Activated naive CD8-positive, alpha-beta T cell treated with anti-CD3 and anti-CD28 coated beads, Interleukin-2, amount 10 ng/mL, durations not matched to agents 7 days and 5 days (primary cell): ENCODE measurements around the gene C5AR2. TPM values are rescaled to one million over a fixed set of nuclear protein-coding genes. Genes with fewer than 3 reads are reported as not detected.
"Not testable (repeated sequence)": the region's sequence is repeated elsewhere in the genome, so short reads cannot be mapped to it uniquely, and the experiment has no call there.

Experiments used
- ATAC-seq: fragments of 150-1000 bp; cut with Tn5 transposase; one replicate; pipeline ENCODE4 v1.10.0; 2021; ENCODE audit warnings: low read depth, moderate library complexity
- POLR2A ChIA-PET: fragments of 350-600 bp; sonication (Branson Sonifier 250); formaldehyde crosslinking; loops from one replicate; lab custom pipeline; 2021; ENCODE audit warnings: antibody characterized with exemption; lab: Charles Lee
- DNase-seq: peaks from one replicate; pipeline ENCODE4 v3.0.0; 2021
- H3K27ac Mint-ChIP-seq: one replicate; pipeline ENCODE4 v1.8.0; 2022; ENCODE audit warnings: mild to moderate bottlenecking, mixed read lengths
- H3K27me3 Mint-ChIP-seq: one replicate; pipeline ENCODE4 v1.8.0; 2022; ENCODE audit warnings: mild to moderate bottlenecking, moderate library complexity, mixed read lengths
- H3K36me3 Mint-ChIP-seq: one replicate; pipeline ENCODE4 v1.8.0; 2021; ENCODE audit warnings: mild to moderate bottlenecking, mixed read lengths
- H3K4me1 Mint-ChIP-seq: one replicate; pipeline ENCODE4 v1.8.0; 2021; ENCODE audit warnings: mixed read lengths
- H3K4me3 Mint-ChIP-seq: one replicate; pipeline ENCODE4 v1.8.0; 2022; ENCODE audit warnings: mild to moderate bottlenecking, moderate library complexity, mixed read lengths
- H3K9me3 Mint-ChIP-seq: one replicate; pipeline ENCODE4 v1.8.0; 2021; ENCODE audit warnings: mixed read lengths
- total RNA-seq, 2 experiments: library from RNA; stranded (reverse); gene quantifications; one replicate each; pipeline ENCODE4 v1.2.3, GENCODE V29; 2021

The C5AR2 gene
- total RNA-seq, 2 experiments from 2014 or later, result 0.72 to 0.85 TPM

DNA sequence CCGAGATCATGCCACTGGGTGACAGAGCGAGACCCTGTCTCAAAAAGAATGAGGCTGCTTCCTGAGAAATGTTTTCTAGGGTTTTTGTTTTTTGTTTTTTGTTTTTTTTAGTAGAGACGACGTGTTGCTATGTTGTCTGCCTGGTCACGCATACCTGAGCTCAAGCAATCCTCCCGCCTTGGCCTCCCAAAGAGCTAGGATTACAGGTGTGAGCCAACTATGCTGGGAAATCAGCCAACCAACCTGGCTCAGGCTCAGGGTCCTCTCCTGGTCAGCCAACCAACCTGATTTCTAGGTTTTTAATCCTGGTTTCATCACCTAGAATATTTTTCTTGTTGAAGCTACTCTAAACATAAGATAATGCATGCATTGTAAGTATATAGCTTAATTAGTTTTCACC is 24.9 kb downstream of the C5AR2 start:
- Mint-ChIP-seq H3K27ac (no peak overlapping the region), H3K4me3 (no peak overlapping the region), H3K27me3 (no peaks in the 10 kb centered on the region), H3K36me3 (peaks cover 27% of the 10 kb centered on the region), H3K9me3 (no peaks in the 10 kb centered on the region), H3K4me1 (no peaks in the 10 kb centered on the region)
- no peak for ATAC-seq
- POLR2A ChIA-PET, result no interaction called here
- DNase-seq, result no peak

DNA sequence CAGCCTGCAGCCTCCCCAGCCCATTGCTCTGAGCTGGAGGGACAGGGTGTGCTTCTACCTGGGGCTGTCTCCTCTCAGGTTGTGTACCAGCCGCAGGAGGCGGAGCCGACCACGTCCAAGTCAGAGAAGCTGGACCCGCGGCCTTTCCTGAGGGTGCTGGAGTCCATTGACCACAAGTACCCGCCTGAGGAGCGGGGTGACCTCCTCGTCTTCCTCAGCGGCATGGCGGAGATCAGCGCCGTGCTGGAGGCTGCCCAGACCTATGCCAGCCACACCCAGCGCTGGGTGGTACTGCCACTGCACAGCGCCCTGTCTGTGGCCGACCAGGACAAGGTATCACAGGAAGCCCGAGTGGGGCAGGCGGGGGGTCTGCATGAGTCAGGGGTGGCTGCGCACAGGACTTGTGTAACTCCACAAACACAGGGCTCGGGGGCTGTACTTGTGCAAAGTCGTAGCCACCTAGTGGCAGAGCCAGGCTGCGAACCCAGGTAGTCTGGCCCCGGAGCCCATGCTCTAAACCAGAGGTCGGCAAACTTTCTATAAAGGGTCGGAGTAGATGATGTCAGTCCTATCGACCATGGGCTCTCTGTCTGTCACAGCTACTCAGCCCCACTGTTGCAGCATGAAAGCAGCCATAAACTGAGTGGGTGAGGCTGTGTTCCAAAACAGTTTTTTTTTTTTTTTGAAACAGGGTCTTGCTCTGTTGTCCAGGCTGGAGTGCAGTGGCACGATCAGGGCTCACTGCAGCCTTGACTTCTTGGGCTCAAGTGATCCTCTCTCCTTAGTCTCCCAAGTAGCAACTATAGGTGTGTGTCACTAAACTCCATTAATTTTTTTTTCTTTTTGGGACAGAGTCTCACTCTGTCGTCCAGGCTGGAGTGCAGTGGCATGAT is 26.1 kb downstream of the C5AR2 start:
- POLR2A ChIA-PET, result no interaction called here
- DNase-seq, result no peak
- Mint-ChIP-seq H3K27ac (no peak overlapping the region), H3K36me3 (peaks cover 24% of the 10 kb centered on the region), H3K4me1 (no peaks in the 10 kb centered on the region), H3K9me3 (no peaks in the 10 kb centered on the region), H3K27me3 (no peaks in the 10 kb centered on the region), H3K4me3 (no peak overlapping the region)
- no peak for ATAC-seq

DNA sequence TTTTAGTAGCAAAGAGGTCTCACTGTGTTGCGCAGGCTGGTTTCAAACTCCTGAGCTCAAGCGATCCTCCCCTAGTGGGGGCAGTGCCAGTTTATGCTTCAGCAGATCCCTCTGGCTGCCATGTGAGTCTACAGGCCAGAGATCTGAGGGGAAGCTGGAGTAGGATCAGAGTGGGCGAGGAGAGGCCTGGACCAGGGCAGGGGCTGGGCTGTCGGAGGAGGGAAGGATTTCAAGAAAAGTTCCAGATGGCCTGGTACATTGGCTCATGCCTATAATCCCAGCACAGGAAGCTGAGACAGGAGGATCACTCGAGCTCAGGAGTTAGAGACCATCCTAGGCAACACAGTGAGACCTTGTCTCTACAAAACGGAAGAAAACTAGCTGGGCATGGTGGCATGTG is 27.0 kb downstream of the C5AR2 start:
- Mint-ChIP-seq H3K27ac (no peak overlapping the region), H3K36me3 (peaks cover 25% of the 10 kb centered on the region), H3K4me1 (no peaks in the 10 kb centered on the region), H3K27me3 (no peaks in the 10 kb centered on the region), H3K4me3 (no peak overlapping the region), H3K9me3 (no peaks in the 10 kb centered on the region)
- ATAC-seq (no peak), DNase-seq (no peak)
- POLR2A ChIA-PET, result no interaction called here

DNA sequence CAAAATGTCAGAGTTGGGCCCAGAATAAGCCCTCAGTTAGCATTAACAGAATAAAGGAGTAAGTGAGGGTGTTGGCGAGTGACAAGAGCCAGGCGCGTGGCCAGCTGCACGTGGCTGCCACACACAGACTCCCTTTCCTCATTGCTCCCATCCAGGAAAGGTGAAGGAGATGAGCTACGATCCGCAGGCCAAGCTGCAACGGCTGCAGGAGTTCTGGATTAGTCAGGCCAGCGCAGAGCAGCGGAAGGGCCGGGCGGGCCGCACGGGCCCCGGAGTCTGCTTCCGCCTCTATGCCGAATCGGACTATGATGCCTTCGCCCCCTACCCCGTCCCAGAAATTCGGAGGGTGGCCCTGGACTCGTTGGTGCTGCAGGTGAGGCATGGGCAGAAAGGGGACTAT is 30.3 kb downstream of the C5AR2 start:
- no peak for ATAC-seq
- POLR2A ChIA-PET, result no interaction called here
- Mint-ChIP-seq H3K4me3 (no peak overlapping the region), H3K27ac (no peak overlapping the region), H3K27me3 (no peaks in the 10 kb centered on the region), H3K4me1 (no peaks in the 10 kb centered on the region), H3K9me3 (no peaks in the 10 kb centered on the region), H3K36me3 (peaks cover 12% of the 10 kb centered on the region)
- DNase-seq, result no peak

DNA sequence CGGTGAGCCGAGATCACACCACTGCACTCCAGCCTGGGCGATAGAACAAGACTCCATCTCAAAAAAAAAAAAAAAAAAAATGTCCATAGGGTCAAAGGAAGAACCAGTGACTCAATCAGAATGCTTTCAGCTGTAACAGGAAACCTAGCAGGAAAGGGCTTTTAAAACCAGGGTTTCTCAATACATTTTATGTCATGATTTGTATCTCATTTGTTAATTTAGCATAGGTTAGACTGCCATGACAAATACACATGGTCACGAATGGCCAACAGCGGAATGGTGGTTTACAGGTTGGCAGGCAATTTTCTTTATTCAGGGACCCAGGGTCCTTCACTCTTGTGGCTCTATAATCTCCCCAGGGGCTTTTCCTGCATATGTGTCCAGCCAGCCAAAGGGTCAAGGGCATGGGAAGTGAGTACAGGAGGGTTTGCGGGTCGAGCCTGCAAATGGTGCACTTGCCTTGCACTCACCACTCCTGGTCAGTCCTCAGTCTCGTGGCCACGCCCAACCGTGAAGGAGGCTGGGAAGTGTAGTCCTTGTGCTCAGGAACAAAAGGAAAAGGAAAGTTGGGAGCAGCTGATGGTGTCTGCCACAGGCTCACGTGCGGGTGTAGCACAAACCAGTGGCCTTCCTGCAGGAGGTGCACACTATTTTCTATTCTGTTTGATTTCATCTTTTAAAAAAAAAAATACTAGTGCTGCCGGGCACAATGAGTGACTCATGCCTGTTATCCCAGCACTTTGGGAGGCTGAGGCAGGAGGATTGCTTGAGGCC is 32.0 kb downstream of the C5AR2 start:
- H3K9me3 Mint-ChIP-seq, result no peaks in the 10 kb centered on the region
- ATAC-seq, result no peak
- H3K36me3 Mint-ChIP-seq, result peaks cover 8% of the 10 kb centered on the region
- no peaks in the 10 kb centered on the region for H3K27me3 Mint-ChIP-seq
- POLR2A ChIA-PET, result no interaction called here
- no peak overlapping the region for H3K4me3 Mint-ChIP-seq
- no peaks in the 10 kb centered on the region for H3K4me1 Mint-ChIP-seq
- no peak for DNase-seq
- H3K27ac Mint-ChIP-seq, result no peak overlapping the region

DNA sequence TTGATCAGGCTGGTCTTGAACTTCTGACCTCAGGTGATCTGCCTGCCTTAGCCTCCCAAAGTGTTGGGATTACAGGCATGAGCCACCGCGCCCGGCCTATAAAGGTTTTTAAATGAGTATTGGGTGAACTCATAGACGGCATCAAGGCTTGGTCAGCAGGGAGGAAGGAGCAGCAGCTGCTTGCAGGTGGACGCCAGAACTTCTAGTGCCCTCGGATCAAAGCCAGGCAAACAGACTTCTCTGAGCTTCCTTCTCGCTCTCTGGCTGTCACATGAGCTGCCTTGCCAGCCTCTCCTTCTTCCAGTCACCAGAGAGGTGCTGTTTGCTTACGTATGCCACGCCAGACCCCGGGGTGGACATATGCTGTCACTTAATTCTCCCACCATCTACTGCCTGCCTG is 33.5 kb downstream of the C5AR2 start:
- H3K27me3 Mint-ChIP-seq, H3K4me3 Mint-ChIP-seq, H3K36me3 Mint-ChIP-seq, H3K9me3 Mint-ChIP-seq, DNase-seq, H3K4me1 Mint-ChIP-seq, ATAC-seq, H3K27ac Mint-ChIP-seq: not testable (repeated sequence)
- POLR2A ChIA-PET, result interaction anchor here (0.6 kb wide), 1 partner anchor 486 kb away, joined by 4 read pairs; no protein-coding TSS in a partner anchor

DNA sequence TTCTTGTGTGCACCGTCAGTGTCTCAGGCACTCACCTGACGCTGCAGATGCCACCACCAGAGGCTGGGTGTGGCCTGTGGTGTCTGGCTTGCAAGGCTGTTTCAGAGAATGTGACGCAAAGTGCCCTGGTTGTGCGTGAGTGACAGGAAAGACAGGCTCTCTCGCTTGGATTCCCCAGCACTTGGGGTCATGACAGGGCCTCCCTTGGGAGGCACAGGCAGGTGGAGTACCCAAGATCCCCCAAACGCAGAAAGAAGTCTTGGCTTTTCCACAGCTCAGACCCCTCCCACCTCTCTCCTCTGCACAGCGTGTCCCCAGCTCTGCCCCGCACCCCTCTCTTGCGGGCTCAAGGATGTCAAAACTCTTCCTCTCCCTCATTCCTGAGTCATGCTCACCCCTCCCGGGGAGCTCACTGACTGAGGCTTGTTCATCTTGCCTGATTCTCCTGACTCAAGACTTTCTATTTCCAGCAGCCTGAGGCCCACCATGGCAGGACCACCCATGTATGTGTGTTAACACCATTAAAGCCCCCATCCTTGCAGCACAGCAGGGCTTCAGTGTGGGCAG is 38.2 kb downstream of the C5AR2 start:
- ATAC-seq, result no peak
- no peak for DNase-seq
- POLR2A ChIA-PET, result no interaction called here
- H3K4me3 Mint-ChIP-seq, result no peak overlapping the region
- no peak overlapping the region for H3K27ac Mint-ChIP-seq
- peaks cover 3% of the 10 kb centered on the region for H3K36me3 Mint-ChIP-seq
- H3K4me1 Mint-ChIP-seq, result peaks cover 1% of the 10 kb centered on the region
- H3K27me3 Mint-ChIP-seq, result no peaks in the 10 kb centered on the region
- no peaks in the 10 kb centered on the region for H3K9me3 Mint-ChIP-seq

DNA sequence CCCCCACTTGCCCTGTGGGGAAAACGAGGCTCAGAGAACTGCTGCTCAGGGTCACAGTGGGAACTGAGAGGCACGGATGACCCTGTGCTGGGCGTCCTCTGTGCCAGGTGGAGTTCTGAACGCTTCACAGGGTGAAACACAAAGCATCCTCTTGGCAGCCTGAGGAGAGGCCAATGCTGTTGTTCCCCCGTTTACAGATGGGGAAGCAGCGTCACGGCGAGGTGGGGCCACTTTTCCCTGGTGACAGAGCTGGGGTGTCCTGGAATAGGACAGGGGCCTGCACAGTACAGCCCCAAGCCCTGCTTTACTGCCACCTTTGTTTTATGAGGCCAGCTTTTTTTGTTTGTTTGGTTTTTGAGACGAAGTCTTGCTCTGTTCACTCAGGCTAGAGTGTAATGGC is 39.3 kb downstream of the C5AR2 start:
- H3K36me3 Mint-ChIP-seq, result peaks cover 3% of the 10 kb centered on the region
- DNase-seq (no peak), ATAC-seq (no peak)
- no peak overlapping the region for H3K27ac Mint-ChIP-seq
- H3K27me3 Mint-ChIP-seq, result no peaks in the 10 kb centered on the region
- POLR2A ChIA-PET, result no interaction called here
- H3K9me3 Mint-ChIP-seq, result no peaks in the 10 kb centered on the region
- no peak overlapping the region for H3K4me3 Mint-ChIP-seq
- peaks cover 1% of the 10 kb centered on the region for H3K4me1 Mint-ChIP-seq

DNA sequence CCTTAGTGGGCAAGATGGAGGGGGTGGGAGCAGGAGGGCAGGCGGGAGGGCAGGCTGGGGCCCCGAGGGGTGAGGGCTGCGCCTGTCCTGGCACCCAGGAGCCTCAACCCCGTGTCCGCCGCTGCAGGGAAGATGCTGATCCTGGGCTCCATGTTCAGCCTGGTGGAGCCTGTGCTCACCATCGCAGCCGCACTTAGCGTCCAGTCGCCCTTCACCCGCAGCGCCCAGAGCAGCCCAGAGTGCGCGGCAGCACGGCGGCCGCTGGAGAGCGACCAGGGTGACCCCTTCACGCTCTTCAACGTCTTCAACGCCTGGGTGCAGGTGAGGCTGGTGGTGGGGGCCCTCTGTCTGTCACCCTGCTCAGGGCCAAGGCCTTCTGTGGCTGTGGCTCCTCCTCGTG is 40.6 kb downstream of the C5AR2 start:
- ATAC-seq, result no peak
- no peaks in the 10 kb centered on the region for H3K36me3 Mint-ChIP-seq
- no peaks in the 10 kb centered on the region for H3K27me3 Mint-ChIP-seq
- H3K9me3 Mint-ChIP-seq, result no peaks in the 10 kb centered on the region
- DNase-seq, result no peak
- POLR2A ChIA-PET, result no interaction called here
- no peak overlapping the region for H3K27ac Mint-ChIP-seq
- H3K4me3 Mint-ChIP-seq, result no peak overlapping the region
- peaks cover 1% of the 10 kb centered on the region for H3K4me1 Mint-ChIP-seq

DNA sequence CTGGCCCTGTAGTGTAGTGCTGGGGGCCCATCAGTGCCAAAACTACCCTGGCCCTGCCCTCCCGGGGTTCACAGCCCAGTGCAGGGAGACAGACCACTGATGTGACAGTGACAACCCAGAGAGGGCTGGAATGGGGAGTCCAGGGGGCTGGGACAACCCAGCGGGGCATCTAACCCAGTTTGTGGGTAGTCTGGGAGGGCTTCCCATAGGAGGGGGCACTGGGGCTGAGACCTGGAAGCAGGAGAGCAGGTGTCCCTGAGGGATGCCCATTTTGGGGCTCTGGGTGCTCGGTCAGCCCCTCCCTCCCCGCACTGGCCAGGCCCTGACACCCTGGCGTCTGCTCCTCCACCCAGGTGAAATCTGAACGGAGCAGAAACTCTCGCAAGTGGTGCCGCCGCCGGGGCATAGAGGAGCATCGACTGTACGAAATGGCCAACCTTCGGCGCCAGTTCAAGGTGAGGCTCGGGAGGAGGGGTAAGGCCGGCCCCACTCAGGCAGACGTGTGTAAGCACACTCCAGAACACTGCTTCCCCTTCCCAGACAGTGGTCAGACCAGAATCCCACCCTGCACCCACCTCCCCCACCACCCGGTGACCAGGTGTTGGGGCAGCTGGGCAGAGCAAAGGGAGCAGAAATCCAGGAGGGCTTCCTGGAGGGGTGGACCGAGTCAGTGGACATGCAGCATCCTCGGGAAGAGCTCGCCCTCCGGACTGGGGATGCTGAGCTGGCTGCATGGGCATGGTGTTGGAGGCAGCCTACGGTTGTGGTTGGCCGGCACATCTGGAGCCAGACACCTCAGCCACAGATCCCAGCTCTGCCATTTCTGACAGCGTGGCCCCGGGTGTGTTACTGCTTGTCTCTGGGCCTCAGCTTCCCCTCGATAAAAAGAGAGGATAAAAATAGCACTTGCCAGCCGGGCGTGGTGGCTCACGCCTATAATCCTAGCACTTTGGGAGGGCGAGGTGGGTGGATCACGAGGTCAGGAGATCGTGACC is 41.6 kb downstream of the C5AR2 start:
- ATAC-seq, result no peak
- Mint-ChIP-seq H3K27me3 (no peaks in the 10 kb centered on the region), H3K4me3 (no peak overlapping the region), H3K9me3 (no peaks in the 10 kb centered on the region), H3K4me1 (peaks cover 1% of the 10 kb centered on the region), H3K27ac (no peak overlapping the region), H3K36me3 (no peaks in the 10 kb centered on the region)
- no peak for DNase-seq
- POLR2A ChIA-PET, result no interaction called here

DNA sequence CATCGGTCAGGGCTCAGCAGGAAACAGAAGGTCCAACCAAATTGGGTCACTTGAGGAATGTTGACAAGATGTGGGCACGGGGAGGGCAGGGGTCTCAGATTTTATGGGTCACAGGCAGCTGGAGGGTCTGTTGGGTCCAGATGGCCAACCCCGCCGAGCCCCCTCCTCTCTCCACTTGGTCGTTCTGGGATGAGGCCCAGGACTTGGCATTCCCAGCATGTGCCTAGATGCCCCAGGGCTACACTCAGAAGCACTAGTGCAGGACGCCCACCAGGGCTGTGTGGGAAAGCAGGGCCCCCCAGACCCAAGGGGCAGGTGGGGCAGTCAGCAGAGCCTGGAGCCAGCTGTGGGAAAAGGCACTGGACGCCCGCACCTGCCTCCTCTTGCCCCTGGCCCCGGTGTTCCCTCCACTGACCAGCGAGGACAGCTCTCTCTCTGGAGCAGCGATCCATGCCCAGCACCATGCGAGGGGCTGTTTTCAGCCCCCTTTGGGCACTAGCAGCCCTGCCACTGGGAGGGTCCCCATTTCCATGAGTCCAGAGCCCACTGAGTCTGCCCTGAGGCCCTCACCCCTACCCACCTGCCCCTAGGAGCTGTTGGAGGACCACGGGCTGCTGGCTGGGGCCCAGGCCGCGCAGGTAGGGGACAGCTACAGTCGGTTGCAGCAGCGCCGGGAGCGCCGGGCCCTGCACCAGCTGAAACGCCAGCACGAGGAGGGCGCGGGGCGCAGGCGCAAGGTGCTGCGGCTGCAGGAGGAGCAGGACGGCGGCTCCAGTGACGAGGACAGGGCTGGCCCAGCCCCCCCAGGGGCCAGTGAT is 43.1 kb downstream of the C5AR2 start:
- no peak overlapping the region for H3K27ac Mint-ChIP-seq
- ATAC-seq (no peak), DNase-seq (no peak)
- no peaks in the 10 kb centered on the region for H3K27me3 Mint-ChIP-seq
- no peaks in the 10 kb centered on the region for H3K9me3 Mint-ChIP-seq
- no peaks in the 10 kb centered on the region for H3K4me1 Mint-ChIP-seq
- H3K4me3 Mint-ChIP-seq, result no peak overlapping the region
- no peaks in the 10 kb centered on the region for H3K36me3 Mint-ChIP-seq
- POLR2A ChIA-PET, result no interaction called here
